ENCODE data around the gene TTC23L. TPM values are rescaled to one million over a fixed set of nuclear protein-coding genes. Genes with fewer than 3 reads are reported as not detected.

Gene TTC23L
- polyA plus RNA-seq, 2 of the 4 experiments (the other 2 are of a cell fraction), result 0.17 to 0.59 TPM

GRCh38 chr5:34857161-34857560, 18.2 kb downstream of the TTC23L start:
- WGBS (ENCODE audit: missing lambda C conversion rate), result 64% methylated on average over 3 of the region's 3 CpGs
- Histone ChIP-seq H3K4me2 (no peak overlapping the region), H3K4me3 (no peak overlapping the region), H3K4me1 (no peaks in the 10 kb centered on the region), H3K9me3 (no peaks in the 10 kb centered on the region), H3K27ac (no peak overlapping the region)
- ATAC-seq (no peak), DNase-seq (ENCODE audit: low read depth in 1 of 2, low spot score in 1 of 2) (no peak), FAIRE-seq (no peak)
- ChIA-PET CTCF (no interaction called here), POLR2A (no interaction called here)
- no peak for TF ChIP-seq MAFK (IDR thresholded peaks at IDR 0.05; ENCODE audit: partially characterized antibody)
- no peak for TF ChIP-seq NFE2L2 (conservative IDR thresholded peaks at IDR 0.05; ENCODE audit: low read length)
- TF ChIP-seq ATOH8 (CRISPR knock-in tag; IDR thresholded peaks at IDR 0.05; ENCODE audit: low read depth), result no peak
- no peak for TF ChIP-seq RARB (CRISPR knock-in tag; IDR thresholded peaks at IDR 0.05)
- no peak for TF ChIP-seq GATA3 (IDR thresholded peaks at IDR 0.05; ENCODE audit: borderline replicate concordance)
- no peak for TF ChIP-seq CBX2 (IDR thresholded peaks at IDR 0.05; ENCODE audit: borderline replicate concordance, low read depth)
- TF ChIP-seq TP53 (CRISPR knock-in tag; IDR thresholded peaks at IDR 0.05), result no peak
- no peak for TF ChIP-seq BHLHE40 (IDR thresholded peaks at IDR 0.05; ENCODE audit: low read depth, low read length)
- no peak for TF ChIP-seq CEBPB (IDR thresholded peaks at IDR 0.05)
- TF ChIP-seq JUN (IDR thresholded peaks at IDR 0.05), result no peak
- no peak for TF ChIP-seq KDM5A (IDR thresholded peaks at IDR 0.05)
- TF ChIP-seq BCL3 (IDR thresholded peaks at IDR 0.05), result no peak
- TF ChIP-seq CBX8 (IDR thresholded peaks at IDR 0.05), result no peak

GRCh38 chr5:34857894-34858293, 18.9 kb downstream of the TTC23L start:
- H3K27ac ChIP-seq, result no peak overlapping the region
- TF ChIP-seq MAFK (IDR thresholded peaks at IDR 0.05; ENCODE audit: partially characterized antibody) (peak; percentile 72), ESRRA (IDR thresholded peaks at IDR 0.05; ENCODE audit: borderline replicate concordance, low read length) (no peak), ZC3H11A (IDR thresholded peaks at IDR 0.05) (no peak), PHF8 (IDR thresholded peaks at IDR 0.05; ENCODE audit: borderline replicate concordance, low read depth) (no peak), FOSB (CRISPR knock-in tag; IDR thresholded peaks at IDR 0.05) (no peak), BHLHE40 (IDR thresholded peaks at IDR 0.05; ENCODE audit: low read depth, low read length) (no peak)
- no peaks in the 10 kb centered on the region for H3K4me1 ChIP-seq
- 44% methylated on average over 1 of the region's 1 CpG for WGBS (ENCODE audit: missing lambda C conversion rate)
- ChIA-PET CTCF (interaction anchor here (1.2 kb wide), 1 partner anchor 11 kb away, joined by 3 read pairs; no protein-coding TSS in a partner anchor), POLR2A (no interaction called here)
- H3K4me3 ChIP-seq, result no peak overlapping the region
- ATAC-seq, result no peak
- H3K4me2 ChIP-seq, result no peak overlapping the region
- no peaks in the 10 kb centered on the region for H3K9me3 ChIP-seq
- no peak for FAIRE-seq
- no peak for DNase-seq (ENCODE audit: low read depth in 1 of 2, low spot score in 1 of 2)

- WGBS (ENCODE audit: missing lambda C conversion rate), result 34% methylated on average over 2 of the region's 2 CpGs
- POLR2A ChIA-PET, result no interaction called here
- DNase-seq (ENCODE audit: low read depth in 1 of 2, low spot score in 1 of 2) (no peak), FAIRE-seq (no peak), ATAC-seq (no peak)
- CTCF ChIA-PET, result interaction anchor here (1.0 to 1.2 kb wide), 2 partner anchors 10 to 17 kb away, joined by 3 read pairs; no protein-coding TSS in a partner anchor
- H3K4me1 ChIP-seq, result no peaks in the 10 kb centered on the region
- no peaks in the 10 kb centered on the region for H3K9me3 ChIP-seq
- no peak overlapping the region for H3K27ac ChIP-seq
- H3K4me3 ChIP-seq, result no peak overlapping the region
- TF ChIP-seq POLR2A (IDR thresholded peaks at IDR 0.05; ENCODE audit: low read length), result no peak
- no peak for TF ChIP-seq NPAS2 (CRISPR knock-in tag; IDR thresholded peaks at IDR 0.05; ENCODE audit: borderline replicate concordance)
- no peak for TF ChIP-seq SREBF2 (IDR thresholded peaks at IDR 0.05)
- no peak for TF ChIP-seq HES2 (IDR thresholded peaks at IDR 0.05)
- no peak for TF ChIP-seq ZC3H11A (IDR thresholded peaks at IDR 0.05)
- no peak for TF ChIP-seq EP300 (IDR thresholded peaks at IDR 0.05)
- TF ChIP-seq SMC3 (IDR thresholded peaks at IDR 0.05), result no peak
- TF ChIP-seq ZFP36 (IDR thresholded peaks at IDR 0.05; ENCODE audit: borderline replicate concordance, partially characterized antibody), result no peak
- no peak for TF ChIP-seq ESRRA (IDR thresholded peaks at IDR 0.05; ENCODE audit: borderline replicate concordance, low read length)
- no peak for TF ChIP-seq TFCP2L1 (CRISPR knock-in tag; IDR thresholded peaks at IDR 0.05)
- no peak for TF ChIP-seq REST (IDR thresholded peaks at IDR 0.05)
- TF ChIP-seq MAX (IDR thresholded peaks at IDR 0.05), result no peak
- no peak for TF ChIP-seq EHF (CRISPR knock-in tag; IDR thresholded peaks at IDR 0.05)
- H3K4me2 ChIP-seq, result no peak overlapping the region
Observed at GRCh38 chr5:34858790-34859189, 19.8 kb downstream of the TTC23L start.
